ACC112 (cell line): Measurements from ENCODE around the gene METTL15.
"Not testable (repeated sequence)": the region's sequence is repeated elsewhere in the genome, so short reads cannot be mapped to it uniquely, and the experiment has no call there.

ENCODE experiments used
- H2AFZ ChIP-seq: fragments of 200-600 bp; sonication (generic); one replicate; pipeline ENCODE4 v1.6.0; 2017; ENCODE audit warnings: antibody characterized with exemption, low read length; ENCODE audit not compliant: unreplicated experiment
- H3K27ac ChIP-seq: fragments of 200-600 bp; sonication (generic); 2 replicates; pipeline ENCODE4 v1.5.1; 2014; ENCODE audit warnings: low read depth, mild to moderate bottlenecking, antibody characterized with exemption, low read length, moderate library complexity
- H3K27me3 ChIP-seq: fragments of 200-600 bp; sonication (generic); 2 replicates; pipeline ENCODE4 v1.6.1; 2014; ENCODE audit warnings: mild to moderate bottlenecking, antibody characterized with exemption, low read length, moderate library complexity, mixed read lengths; ENCODE audit not compliant: insufficient read depth
- H3K36me3 ChIP-seq: fragments of 200-600 bp; sonication (generic); 2 replicates; pipeline ENCODE4 v1.6.1; 2016; ENCODE audit warnings: mild to moderate bottlenecking, antibody characterized with exemption, low read length, moderate library complexity, mixed read lengths; ENCODE audit not compliant: insufficient read depth
- H3K4me1 ChIP-seq: fragments of 200-600 bp; sonication (generic); one replicate; pipeline ENCODE4 v1.6.1; 2016; ENCODE audit warnings: low read length, mixed read lengths; ENCODE audit not compliant: insufficient read depth, unreplicated experiment, control insufficient read depth
- H3K4me3 ChIP-seq: fragments of 200-600 bp; sonication (generic); 2 replicates; pipeline ENCODE4 v1.5.1; 2014; ENCODE audit warnings: mild to moderate bottlenecking, low read depth, low read length
- H3K79me2 ChIP-seq: fragments of 200-600 bp; sonication (generic); one replicate; pipeline ENCODE4 v1.6.0; 2016; ENCODE audit warnings: low read length; ENCODE audit not compliant: control insufficient read depth, unreplicated experiment, insufficient read depth

The METTL15 gene

DNA sequence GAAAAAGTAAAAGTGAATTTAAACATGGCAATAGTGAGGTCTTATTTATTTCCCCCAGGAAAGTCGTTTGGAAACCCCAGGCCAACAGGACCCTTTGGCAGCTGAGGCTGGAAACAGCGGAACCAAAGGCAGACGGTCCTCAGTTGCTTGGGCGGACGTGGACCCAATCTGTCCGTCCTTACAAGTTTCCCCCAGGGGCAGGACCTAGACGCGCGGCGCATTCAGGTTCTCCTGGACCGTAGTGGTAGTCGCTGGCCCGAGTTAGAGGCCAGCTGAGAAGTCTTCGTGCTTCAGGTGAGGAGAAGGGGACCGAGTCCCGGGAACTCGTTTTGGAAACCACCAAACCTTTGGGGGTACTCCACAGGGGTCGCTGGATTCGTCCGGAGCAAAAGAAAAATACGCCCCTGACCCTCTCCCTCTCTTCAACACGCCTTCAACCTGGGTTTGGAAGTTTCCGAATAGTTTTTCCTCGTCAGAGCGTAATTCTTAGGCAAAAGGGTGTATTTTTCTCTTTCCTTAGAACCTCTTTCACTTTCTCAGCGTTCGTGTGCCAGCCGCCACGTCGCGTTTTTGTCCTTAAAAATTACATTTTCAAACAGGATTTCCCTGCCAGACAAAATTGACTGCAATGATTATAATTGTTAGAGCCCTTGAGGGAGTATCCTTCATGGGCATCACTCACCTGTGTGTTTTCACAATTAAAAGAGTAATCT lies 2.1 kb downstream of the METTL15 start:
- H3K36me3 ChIP-seq = no peaks in the 10 kb centered on the region; the same call in none of the 2 replicates
- H3K79me2 ChIP-seq = peaks cover 69% of the 10 kb centered on the region
- H3K27ac ChIP-seq = peak overlapping the region; percentile 88
- peak overlapping the region; percentile 60 for H2AFZ ChIP-seq
- no peaks in the 10 kb centered on the region for H3K27me3 ChIP-seq
- peaks cover 38% of the 10 kb centered on the region for H3K4me1 ChIP-seq
- H3K4me3 ChIP-seq = peak overlapping the region; percentile 94

DNA sequence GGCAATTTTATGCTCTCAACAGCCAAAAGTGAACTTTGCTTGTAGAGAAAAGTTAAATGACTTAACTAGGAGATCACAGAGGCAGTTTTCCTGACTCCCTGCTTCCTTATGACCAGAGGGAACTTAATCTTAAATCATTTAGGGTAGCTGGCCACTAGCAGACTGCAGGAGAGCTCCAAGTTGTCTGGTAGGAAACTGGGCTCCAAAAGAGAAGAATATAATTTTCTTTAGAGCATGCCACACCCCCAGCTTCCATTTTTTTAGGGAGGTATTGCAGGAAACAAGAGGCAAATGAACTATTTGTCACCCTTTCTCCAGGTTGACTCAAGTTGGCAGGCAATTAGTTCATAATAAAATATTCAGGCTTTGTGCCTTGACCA lies 2.6 kb downstream of the METTL15 start:
- peak overlapping the region; percentile 88 for H3K27ac ChIP-seq
- peak overlapping the region; percentile 59 for H2AFZ ChIP-seq
- H3K36me3 ChIP-seq = no peaks in the 10 kb centered on the region; the same call in none of the 2 replicates
- H3K4me1 ChIP-seq = peaks cover 33% of the 10 kb centered on the region
- peak overlapping the region; percentile 94 for H3K4me3 ChIP-seq
- no peaks in the 10 kb centered on the region for H3K27me3 ChIP-seq
- peaks cover 64% of the 10 kb centered on the region for H3K79me2 ChIP-seq

DNA sequence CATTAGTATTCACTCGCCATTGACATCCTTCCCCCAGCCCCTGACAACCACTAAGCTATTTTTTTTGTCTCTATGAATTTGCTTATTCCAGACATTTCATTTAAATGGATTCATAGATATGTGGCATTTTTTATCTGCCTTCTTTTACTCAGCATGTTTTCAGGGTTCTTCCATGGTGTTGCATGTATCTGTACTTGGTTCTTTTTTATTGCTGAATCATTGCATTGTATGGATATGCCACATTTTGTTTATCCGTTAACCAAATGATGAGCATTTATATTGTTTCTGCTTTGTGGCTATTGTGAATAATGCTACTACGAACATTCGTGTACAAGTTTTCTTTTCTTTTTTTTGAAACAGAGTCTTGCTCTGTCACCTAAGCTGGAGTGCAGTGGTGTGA lies 5.9 kb downstream of the METTL15 start:
- Histone ChIP-seq H2AFZ (no peak overlapping the region), H3K4me3 (no peak overlapping the region), H3K36me3 (no peaks in the 10 kb centered on the region; the same call in none of the 2 replicates), H3K27me3 (no peaks in the 10 kb centered on the region), H3K27ac (no peak overlapping the region), H3K79me2 (peaks cover 39% of the 10 kb centered on the region), H3K4me1 (peaks cover 27% of the 10 kb centered on the region)

DNA sequence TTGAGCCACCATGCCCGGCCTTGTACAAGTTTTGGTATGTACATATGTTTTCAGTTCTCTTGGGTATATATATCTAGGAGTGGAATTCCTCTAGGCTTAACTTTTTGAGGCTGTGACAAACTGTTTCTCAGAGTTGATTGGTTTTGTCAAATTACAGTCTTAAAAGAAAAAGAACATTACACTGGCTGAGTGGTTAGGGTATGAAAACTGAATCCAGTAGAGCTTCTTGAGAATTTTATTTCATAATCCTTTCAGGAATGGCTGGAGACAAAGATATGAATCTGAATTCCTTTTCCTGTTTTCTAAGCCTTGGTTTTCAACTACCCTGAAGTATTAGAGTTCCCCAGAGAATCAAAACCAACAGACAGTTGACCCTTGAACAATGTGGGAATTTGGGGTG lies 6.5 kb downstream of the METTL15 start:
- Histone ChIP-seq H3K79me2 (peaks cover 33% of the 10 kb centered on the region), H3K27me3 (no peaks in the 10 kb centered on the region), H3K4me3 (no peak overlapping the region), H2AFZ (no peak overlapping the region), H3K36me3 (no peaks in the 10 kb centered on the region; the same call in none of the 2 replicates), H3K4me1 (peaks cover 21% of the 10 kb centered on the region), H3K27ac (no peak overlapping the region)

DNA sequence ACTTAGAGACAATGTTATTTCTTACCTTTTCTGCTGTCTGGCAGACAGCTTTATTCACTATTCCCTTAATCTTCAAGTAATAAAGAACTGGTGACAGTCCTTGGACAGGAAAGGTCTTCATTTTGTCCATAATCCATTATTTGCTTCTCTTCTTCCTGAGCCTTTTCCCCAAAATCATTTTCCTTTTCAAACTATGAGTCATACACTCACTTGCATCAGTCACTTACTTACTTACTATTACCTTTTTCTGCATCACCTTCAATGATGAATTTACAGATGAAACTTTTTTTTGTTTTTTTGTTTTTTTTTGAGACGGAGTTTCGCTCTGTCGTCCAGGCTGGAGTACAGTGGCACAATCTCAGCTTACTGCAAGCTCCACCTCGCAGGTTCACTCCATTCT lies 9.5 kb downstream of the METTL15 start:
- H3K36me3 ChIP-seq = no peaks in the 10 kb centered on the region; the same call in 1 of the 2 replicates
- peaks cover 13% of the 10 kb centered on the region for H3K79me2 ChIP-seq
- H3K4me3 ChIP-seq = no peak overlapping the region
- no peaks in the 10 kb centered on the region for H3K27me3 ChIP-seq
- H3K27ac ChIP-seq = peak overlapping the region; percentile 5; the same call in 1 of the 2 replicates
- H2AFZ ChIP-seq = no peak overlapping the region
- peaks cover 10% of the 10 kb centered on the region for H3K4me1 ChIP-seq

DNA sequence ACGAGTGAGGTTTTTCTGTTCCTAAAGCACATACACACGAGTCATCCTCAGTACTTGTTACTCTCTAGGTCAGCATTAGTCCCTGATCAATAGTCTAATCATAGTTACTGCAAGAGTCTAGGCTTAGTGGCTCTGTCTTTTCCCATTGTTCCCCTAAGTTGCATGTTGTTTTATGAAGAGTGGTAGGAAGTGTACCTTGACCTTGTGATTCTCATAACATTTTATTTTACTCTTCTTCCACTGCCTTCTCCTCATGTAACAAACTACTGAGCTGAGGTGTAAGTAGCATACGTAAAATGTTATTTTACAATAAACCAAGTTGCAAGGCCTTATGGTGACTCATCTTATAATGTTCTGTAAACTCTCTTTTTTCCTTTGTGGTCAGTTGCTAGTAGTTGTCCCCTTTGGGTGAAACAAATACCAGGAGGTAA lies 15.0 kb downstream of the METTL15 start:
- Histone ChIP-seq H2AFZ (peak overlapping the region; percentile 10), H3K4me3 (peak overlapping the region; percentile 2; the same call in 1 of the 2 replicates), H3K4me1 (peaks cover 18% of the 10 kb centered on the region), H3K36me3 (0 out of 2 replicates have a peak, but pooled peaks cover 15% of the 10 kb centered on the region), H3K27ac (peak overlapping the region; percentile 89), H3K27me3 (no peaks in the 10 kb centered on the region), H3K79me2 (peaks cover 18% of the 10 kb centered on the region)

DNA sequence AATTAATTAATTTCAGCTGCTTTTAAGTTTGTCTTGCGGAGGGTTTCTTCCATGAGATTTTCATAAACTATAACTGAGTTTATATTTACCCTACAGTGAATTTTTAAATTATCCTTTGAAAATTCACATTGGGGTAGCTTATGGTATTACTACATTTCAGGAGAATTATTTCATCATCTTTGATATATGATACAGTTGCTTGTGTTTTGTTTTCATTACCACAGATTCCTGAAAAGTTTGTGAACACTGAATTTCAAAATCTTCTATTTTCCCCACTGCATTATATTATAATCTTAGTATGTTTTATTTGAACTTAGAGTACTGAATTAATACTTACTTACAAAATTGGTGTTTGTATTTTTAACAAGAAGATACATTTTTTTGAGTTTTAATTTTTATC lies 24.4 kb downstream of the METTL15 start:
- no peaks in the 10 kb centered on the region for H3K27me3 ChIP-seq
- no peak overlapping the region for H2AFZ ChIP-seq
- H3K36me3 ChIP-seq = peaks cover 35% of the 10 kb centered on the region
- peaks cover 15% of the 10 kb centered on the region for H3K4me1 ChIP-seq
- H3K27ac ChIP-seq = no peak overlapping the region
- H3K4me3 ChIP-seq = 0 out of 2 replicates have a peak overlapping the region, but pooled peaks have one; percentile 5
- no peaks in the 10 kb centered on the region for H3K79me2 ChIP-seq

DNA sequence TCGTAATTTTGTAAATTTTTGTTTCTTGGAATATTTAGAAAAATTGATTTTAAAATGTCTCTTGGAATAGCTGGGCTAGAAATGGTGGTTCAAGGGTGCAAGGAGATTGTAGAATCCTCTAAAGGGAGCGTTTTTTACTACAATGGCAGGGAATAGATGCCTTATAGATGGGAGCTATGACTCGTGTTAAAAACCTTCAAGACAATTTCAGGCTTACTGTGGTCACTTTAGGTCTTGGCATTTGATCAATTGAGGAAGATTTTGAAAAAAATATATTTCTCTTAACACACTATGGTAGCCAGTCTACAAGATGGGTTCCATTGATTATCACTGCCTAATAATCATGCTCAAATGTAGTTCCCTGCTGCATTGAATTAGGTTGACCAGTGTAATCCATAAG lies 25.0 kb downstream of the METTL15 start:
- Histone ChIP-seq H3K4me3 (0 out of 2 replicates have a peak overlapping the region, but pooled peaks have one; percentile 5), H3K79me2 (no peaks in the 10 kb centered on the region), H3K4me1 (peaks cover 15% of the 10 kb centered on the region), H3K27ac (no peak overlapping the region), H3K36me3 (peaks cover 41% of the 10 kb centered on the region), H2AFZ (no peak overlapping the region), H3K27me3 (no peaks in the 10 kb centered on the region)

DNA sequence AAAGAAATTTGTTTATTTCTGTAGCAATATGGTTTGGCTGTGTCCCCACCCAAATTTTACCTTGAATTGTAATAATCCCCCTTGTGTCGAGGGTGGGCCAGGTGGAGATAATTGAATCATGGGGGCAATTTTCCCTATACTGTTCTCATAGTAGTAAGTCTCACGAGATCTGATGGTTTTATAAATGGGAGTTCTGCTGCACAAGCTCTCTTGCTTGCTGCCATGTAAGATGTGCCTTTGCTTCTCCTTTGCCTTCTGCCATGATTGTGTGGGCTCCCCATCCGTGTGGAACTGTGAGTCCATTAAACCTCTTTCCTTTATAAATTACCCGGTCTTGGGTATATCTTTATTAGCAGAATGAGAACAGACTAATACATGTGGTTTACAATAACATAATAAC lies 28.0 kb downstream of the METTL15 start:
- not testable (repeated sequence) for H3K27ac ChIP-seq, H3K4me3 ChIP-seq, H3K27me3 ChIP-seq, H2AFZ ChIP-seq, H3K79me2 ChIP-seq
- Histone ChIP-seq H3K4me1 (peaks cover 15% of the 10 kb centered on the region), H3K36me3 (peaks cover 68% of the 10 kb centered on the region)

DNA sequence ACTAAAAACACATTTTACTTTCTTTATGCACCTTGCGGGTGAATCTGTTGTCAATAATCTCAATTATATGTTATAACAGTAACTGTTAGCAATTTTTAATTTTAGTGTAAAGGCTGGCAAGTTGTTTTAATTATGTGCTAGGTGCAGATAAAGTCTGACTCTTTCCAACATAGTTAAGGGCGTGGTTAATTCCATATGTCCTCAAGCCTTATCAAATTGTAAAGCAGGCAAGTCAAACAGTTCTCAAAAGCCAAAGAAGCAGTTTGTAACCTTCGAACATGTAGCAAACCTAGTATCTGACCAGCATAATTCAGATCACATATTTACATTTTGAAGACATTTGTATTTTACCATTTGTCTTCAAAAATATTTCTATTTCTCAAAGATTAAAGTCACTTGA lies 29.2 kb downstream of the METTL15 start:
- Histone ChIP-seq H3K27ac (no peak overlapping the region), H2AFZ (no peak overlapping the region), H3K36me3 (peaks cover 68% of the 10 kb centered on the region), H3K27me3 (no peaks in the 10 kb centered on the region), H3K4me1 (peaks cover 10% of the 10 kb centered on the region), H3K79me2 (no peaks in the 10 kb centered on the region), H3K4me3 (no peak overlapping the region)

DNA sequence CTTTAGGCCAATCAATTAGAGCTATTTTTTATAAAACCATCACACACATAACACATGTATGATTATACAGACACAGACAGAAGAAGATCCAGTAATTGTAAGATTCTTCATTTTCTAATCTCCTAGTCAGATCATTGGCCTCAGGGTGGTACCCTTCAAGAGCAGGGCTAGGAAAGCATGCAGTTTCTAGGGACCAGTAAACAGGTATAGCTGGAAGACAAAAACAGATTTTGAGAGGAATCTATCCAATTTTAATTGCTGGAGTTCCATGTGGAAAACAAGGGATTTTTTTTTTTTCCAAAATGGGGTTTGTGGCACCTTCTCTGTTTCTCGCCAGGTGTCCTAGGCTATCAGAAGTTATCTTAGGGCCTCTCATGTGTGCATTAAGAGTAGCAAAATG lies 29.6 kb downstream of the METTL15 start:
- peaks cover 7% of the 10 kb centered on the region for H3K4me1 ChIP-seq
- H3K4me3 ChIP-seq = no peak overlapping the region
- no peaks in the 10 kb centered on the region for H3K79me2 ChIP-seq
- H3K27me3 ChIP-seq = no peaks in the 10 kb centered on the region
- H3K36me3 ChIP-seq = peaks cover 68% of the 10 kb centered on the region
- H3K27ac ChIP-seq = no peak overlapping the region
- no peak overlapping the region for H2AFZ ChIP-seq
